IMR-90 (cell line): Measurements from ENCODE around the gene SDCCAG8. TPM values are rescaled to one million over a fixed set of nuclear protein-coding genes. Genes with fewer than 3 reads are reported as not detected.

Experiments
- ATAC-seq: fragments of 200-7000 bp; cut with Tn5 transposase; 2 replicates; pipeline ENCODE4 v1.9.1; 2020; ENCODE audit warnings: low read depth, mild to moderate bottlenecking, moderate library complexity
- BruUV-seq: library from RNA; stranded (reverse); fragments of 400-500 nt; replicated peaks from 2 replicates; lab custom pipeline; 2021; lab: Mats Ljungman, UMichigan
- CTCF ChIA-PET: fragments of 300-600 bp; formaldehyde crosslinking; extraction: SDS; loops from one replicate; lab custom pipeline; 2021; ENCODE audit warnings: antibody characterized with exemption; lab: Yijun Ruan, JAX
- POLR2A ChIA-PET: fragments of 300-600 bp; sonication (Branson Sonifier 250); formaldehyde crosslinking; loops from one replicate; lab custom pipeline; 2022; ENCODE audit warnings: antibody characterized with exemption; ENCODE audit not compliant: unreplicated experiment; lab: Charles Lee
- DNase-seq: peaks from one replicate; pipeline ENCODE4 v3.0.0; 2013
- H2AFZ ChIP-seq: replicated peaks from 2 replicates; pipeline ENCODE3; 2013; ENCODE audit warnings: low read length, mild to moderate bottlenecking; ENCODE audit not compliant: poor library complexity
- H2AK5ac ChIP-seq: 2 replicates; pipeline ENCODE4 v1.6.1; 2013; ENCODE audit warnings: low read depth, low read length, inconsistent platforms
- H2AK9ac ChIP-seq: replicated peaks from 2 replicates; pipeline ENCODE3; 2013; ENCODE audit warnings: mild to moderate bottlenecking, low read depth, low read length, moderate library complexity; ENCODE audit not compliant: poor library complexity
- H2BK120ac ChIP-seq: 2 replicates; pipeline ENCODE4 v1.6.1; 2013; ENCODE audit warnings: low read depth, low read length, inconsistent platforms
- H2BK15ac ChIP-seq: 3 replicates; pipeline ENCODE4 v1.6.1; 2013; ENCODE audit warnings: low read depth, low read length, inconsistent platforms
- H2BK20ac ChIP-seq: 2 replicates; pipeline ENCODE4 v1.6.1; 2013; ENCODE audit warnings: low read depth, mild to moderate bottlenecking, inconsistent platforms, low read length, moderate library complexity
- H2BK5ac ChIP-seq: 2 replicates; pipeline ENCODE4 v1.6.1; 2013; ENCODE audit warnings: mild to moderate bottlenecking, low read depth, low read length, inconsistent platforms; ENCODE audit not compliant: poor library complexity, severe bottlenecking
- H3K14ac ChIP-seq: replicated peaks from 2 replicates; pipeline ENCODE4 v1.6.1; 2013; ENCODE audit warnings: low read depth, low read length, inconsistent platforms
- H3K18ac ChIP-seq: 2 replicates; pipeline ENCODE4 v1.6.1; 2013; ENCODE audit warnings: low read depth, low read length, control low read depth
- H3K23ac ChIP-seq: 2 replicates; pipeline ENCODE4 v1.6.1; 2013; ENCODE audit warnings: low read depth, low read length, inconsistent platforms
- H3K27ac ChIP-seq: 2 replicates; pipeline ENCODE4 v1.5.1; 2013; ENCODE audit warnings: mild to moderate bottlenecking, control low read depth, low read length; ENCODE audit not compliant: insufficient read depth
- H3K27me3 ChIP-seq: 2 replicates; pipeline ENCODE4 v1.6.1; 2013; ENCODE audit warnings: low read length; ENCODE audit not compliant: control insufficient read depth, insufficient read depth
- H3K36me3 ChIP-seq: 2 replicates; pipeline ENCODE4 v1.6.1; 2013; ENCODE audit warnings: low read length, mixed read lengths; ENCODE audit not compliant: control insufficient read depth, insufficient read depth
- H3K4ac ChIP-seq: 2 replicates; pipeline ENCODE4 v1.6.1; 2013; ENCODE audit warnings: low read depth, low read length, inconsistent platforms
- H3K4me1 ChIP-seq: 2 replicates; pipeline ENCODE4 v1.6.1; 2013; ENCODE audit warnings: low read length, mixed read lengths; ENCODE audit not compliant: control insufficient read depth, insufficient read depth
- H3K4me2 ChIP-seq: 2 replicates; pipeline ENCODE4 v1.6.1; 2013; ENCODE audit warnings: low read depth, mild to moderate bottlenecking, control low read depth, low read length, moderate library complexity
- H3K4me3 ChIP-seq: 2 replicates; pipeline ENCODE4 v1.5.1; 2013; ENCODE audit warnings: low read depth, mild to moderate bottlenecking, control low read depth, low read length, moderate library complexity; ENCODE audit not compliant: insufficient read depth
- H3K56ac ChIP-seq: 2 replicates; pipeline ENCODE4 v1.6.1; 2013; ENCODE audit warnings: low read length, inconsistent platforms; ENCODE audit not compliant: insufficient read depth; ENCODE audit errors: extremely low read depth
- H3K79me1 ChIP-seq, 2 experiments: 2 replicates each; pipeline ENCODE4 v1.6.1; 2013; ENCODE audit warnings: low read length in 2 of 2, inconsistent platforms in 1 of 2, low read depth in 1 of 2
- H3K9ac ChIP-seq: 2 replicates; pipeline ENCODE4 v1.6.1; 2013; ENCODE audit warnings: low read depth, low read length, control low read depth
- H3K9me1 ChIP-seq: 2 replicates; pipeline ENCODE4 v1.6.1; 2013; ENCODE audit warnings: low read length, inconsistent platforms; ENCODE audit not compliant: insufficient read depth
- H3K9me3 ChIP-seq: 2 replicates; pipeline ENCODE4 v1.6.1; 2013; ENCODE audit warnings: low read length; ENCODE audit not compliant: control insufficient read depth, insufficient read depth
- H4K20me1 ChIP-seq: 2 replicates; pipeline ENCODE4 v1.6.1; 2013; ENCODE audit warnings: low read length, inconsistent platforms; ENCODE audit not compliant: insufficient read depth
- H4K5ac ChIP-seq: 2 replicates; pipeline ENCODE4 v1.6.1; 2013; ENCODE audit warnings: mild to moderate bottlenecking, low read depth, low read length, control low read depth
- H4K8ac ChIP-seq, 2 experiments: 2 replicates each; pipeline ENCODE4 v1.6.1; 2013; ENCODE audit warnings: low read depth in 2 of 2, low read length in 2 of 2, control low read depth in 1 of 2, inconsistent platforms in 1 of 2
- H4K91ac ChIP-seq: 2 replicates; pipeline ENCODE4 v1.6.1; 2013; ENCODE audit warnings: low read depth, low read length, inconsistent platforms; ENCODE audit not compliant: insufficient read depth
- MAZ ChIP-seq: IDR thresholded peaks from 2 replicates; pipeline ENCODE4 v1.6.1; 2012; ENCODE audit warnings: low read depth, mild to moderate bottlenecking, low read length, improper control_type of control experiment, moderate library complexity, borderline replicate concordance
- RCOR1 ChIP-seq: IDR thresholded peaks from 2 replicates; pipeline ENCODE4 v1.6.1; 2012; ENCODE audit warnings: mild to moderate bottlenecking, low read length, improper control_type of control experiment; ENCODE audit not compliant: insufficient replicate concordance
- SMC3 ChIP-seq: fragments of 150-350 bp; IDR thresholded peaks from 2 replicates; pipeline ENCODE4 v1.6.1; 2016; ENCODE audit warnings: low read depth, mild to moderate bottlenecking, antibody characterized with exemption, low read length, moderate library complexity
- WGBS, 2 experiments: methylation state at CpG; one replicate each; pipeline versions ENCODE4 v1.1.5 to v1.1.7; 2013; ENCODE audit warnings: missing lambda C conversion rate in 2 of 2; ENCODE audit not compliant: insufficient read length in 1 of 2; ENCODE audit errors: extremely low coverage in 2 of 2; 5-methylcytosine and 5-hydroxymethylcytosine counted together
- dilution Hi-C: fragments of 300-500 bp; cut with HindIII; formaldehyde crosslinking; loops from one replicate; pipeline ENCODE4 v1.14.3; 2018; ENCODE audit warnings: low sequenced_read_pairs; ENCODE audit not compliant: unreplicated experiment
- in situ Hi-C: fragments of 300-500 bp; cut with MboI; formaldehyde crosslinking; loops from 3 replicates; pipeline ENCODE4 v1.14.3; 2019; ENCODE audit warnings: low sequenced_read_pairs, inconsistent platforms, mixed read lengths
- intact Hi-C: fragments of 100-400 bp; cut with micrococcal nuclease; formaldehyde crosslinking; loops from 2 replicates; pipeline ENCODE4 v1.10.0; 2022
- polyA plus RNA-seq, 3 experiments: library from polyadenylated mRNA; depleted of rRNA; stranded (reverse); fragments of >200 nt; gene quantifications; 2 replicates each; pipeline ENCODE4 v1.2.3, GENCODE V29; 2012; ENCODE audit warnings: low replicate concordance in 1 of 3
- total RNA-seq: library from RNA; depleted of rRNA; stranded (reverse); fragments of >200 nt; gene quantifications from 2 replicates; pipeline ENCODE4 v1.2.3, GENCODE V29; 2012
- TF ChIP-seq, protein P1 (sequence below): conservative IDR thresholded peaks from 2 replicates; pipeline ENCODE4 v1.5.1; 2012; ENCODE audit warnings: mild to moderate bottlenecking, low read depth, low read length, improper control_type of control experiment

SDCCAG8 gene
- total and polyA plus RNA-seq, 2 of the 4 experiments (the other 2 are of a cell fraction) = 25.2 to 46.8 TPM

DNA sequence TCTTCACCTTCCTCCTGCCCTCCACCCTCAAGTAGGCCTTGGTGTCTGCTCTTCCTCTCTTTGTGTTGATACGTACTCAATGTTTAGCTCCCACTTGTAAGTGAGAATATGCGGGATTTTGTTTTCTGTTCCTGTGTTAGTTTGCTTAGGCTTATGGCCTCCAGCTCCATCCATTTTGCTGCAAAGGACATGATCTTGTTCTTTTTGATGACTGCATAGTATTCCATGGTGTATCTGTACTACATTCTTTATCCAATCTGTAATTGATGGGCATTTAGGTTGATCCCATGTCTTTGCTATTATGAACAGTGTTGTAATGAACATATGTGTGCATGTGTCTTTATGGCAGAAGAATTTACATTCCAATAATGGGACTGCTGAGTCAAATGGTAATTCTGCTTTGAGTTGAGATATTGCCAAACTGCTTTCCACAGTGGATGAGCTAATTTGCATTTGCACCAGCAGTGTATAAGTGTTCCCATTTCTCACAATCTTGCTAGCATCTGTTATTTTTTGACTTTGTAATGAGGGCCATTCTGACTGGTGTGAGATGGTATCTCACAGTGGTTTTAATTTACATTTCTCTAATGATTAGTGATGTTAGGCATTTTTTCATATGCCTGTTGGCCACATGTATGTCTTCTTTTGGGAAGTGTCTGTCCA lies 272.7 kb downstream of the SDCCAG8 start:
- H2AK9ac ChIP-seq = no peak overlapping the region
- no peak overlapping the region for H3K56ac ChIP-seq
- peaks cover 4% of the 10 kb centered on the region; the same call in 1 of the 2 replicates for H3K36me3 ChIP-seq
- peaks cover 3% of the 10 kb centered on the region; the same call in 1 of the 2 replicates for H4K20me1 ChIP-seq
- no peak overlapping the region for H3K18ac ChIP-seq
- no peak overlapping the region for H3K14ac ChIP-seq
- H4K5ac ChIP-seq = no peak overlapping the region
- DNase-seq = no peak
- no peak overlapping the region for H3K4me3 ChIP-seq
- no peak overlapping the region for H2BK15ac ChIP-seq
- peaks cover 14 to 17% of the 10 kb centered on the region in 2 experiments for H3K79me1 ChIP-seq
- no peak overlapping the region for H3K9ac ChIP-seq
- H2BK5ac ChIP-seq = no peak overlapping the region
- no peaks in the 10 kb centered on the region for H3K27me3 ChIP-seq
- H3K4me1 ChIP-seq = peaks cover 3% of the 10 kb centered on the region
- no peak overlapping the region for H3K4me2 ChIP-seq
- no peak overlapping the region for H3K23ac ChIP-seq
- in situ Hi-C loops = no loop called here
- no TSS peak for BruUV-seq
- dilution Hi-C loops = no loop called here
- H3K4ac ChIP-seq = no peak overlapping the region
- peaks cover 3% of the 10 kb centered on the region; the same call in 1 of the 2 replicates for H3K9me1 ChIP-seq
- H2AK5ac ChIP-seq = no peak overlapping the region
- TF ChIP-seq SMC3 (no peak), MAZ (no peak), RCOR1 (no peak)
- TF ChIP-seq, protein P1, sequence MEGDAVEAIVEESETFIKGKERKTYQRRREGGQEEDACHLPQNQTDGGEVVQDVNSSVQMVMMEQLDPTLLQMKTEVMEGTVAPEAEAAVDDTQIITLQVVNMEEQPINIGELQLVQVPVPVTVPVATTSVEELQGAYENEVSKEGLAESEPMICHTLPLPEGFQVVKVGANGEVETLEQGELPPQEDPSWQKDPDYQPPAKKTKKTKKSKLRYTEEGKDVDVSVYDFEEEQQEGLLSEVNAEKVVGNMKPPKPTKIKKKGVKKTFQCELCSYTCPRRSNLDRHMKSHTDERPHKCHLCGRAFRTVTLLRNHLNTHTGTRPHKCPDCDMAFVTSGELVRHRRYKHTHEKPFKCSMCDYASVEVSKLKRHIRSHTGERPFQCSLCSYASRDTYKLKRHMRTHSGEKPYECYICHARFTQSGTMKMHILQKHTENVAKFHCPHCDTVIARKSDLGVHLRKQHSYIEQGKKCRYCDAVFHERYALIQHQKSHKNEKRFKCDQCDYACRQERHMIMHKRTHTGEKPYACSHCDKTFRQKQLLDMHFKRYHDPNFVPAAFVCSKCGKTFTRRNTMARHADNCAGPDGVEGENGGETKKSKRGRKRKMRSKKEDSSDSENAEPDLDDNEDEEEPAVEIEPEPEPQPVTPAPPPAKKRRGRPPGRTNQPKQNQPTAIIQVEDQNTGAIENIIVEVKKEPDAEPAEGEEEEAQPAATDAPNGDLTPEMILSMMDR = no peak
- ATAC-seq = no peak
- no peak overlapping the region for H2BK120ac ChIP-seq
- WGBS, 2 experiments = no CpG with 5 or more reads among the region's 2 CpGs
- H3K9me3 ChIP-seq = no peaks in the 10 kb centered on the region
- H2AFZ ChIP-seq = no peak overlapping the region
- intact Hi-C loops = no loop called here
- CTCF ChIA-PET = interaction anchor here (0.7 kb wide), 1 partner anchor 10 kb away, joined by 3 read pairs; no protein-coding TSS in a partner anchor
- no peak overlapping the region for H2BK20ac ChIP-seq
- POLR2A ChIA-PET = no interaction called here
- no peak overlapping the region for H4K8ac ChIP-seq
- no peak overlapping the region for H3K27ac ChIP-seq
- H4K91ac ChIP-seq = no peak overlapping the region
